Measurements from ENCODE around the gene FNBP1L. TPM values are rescaled to one million over a fixed set of nuclear protein-coding genes. Genes with fewer than 3 reads are reported as not detected.

Gene FNBP1L
- total and polyA plus RNA-seq, 2 experiments from 2014 or later = 19.1 to 22.4 TPM

DNA sequence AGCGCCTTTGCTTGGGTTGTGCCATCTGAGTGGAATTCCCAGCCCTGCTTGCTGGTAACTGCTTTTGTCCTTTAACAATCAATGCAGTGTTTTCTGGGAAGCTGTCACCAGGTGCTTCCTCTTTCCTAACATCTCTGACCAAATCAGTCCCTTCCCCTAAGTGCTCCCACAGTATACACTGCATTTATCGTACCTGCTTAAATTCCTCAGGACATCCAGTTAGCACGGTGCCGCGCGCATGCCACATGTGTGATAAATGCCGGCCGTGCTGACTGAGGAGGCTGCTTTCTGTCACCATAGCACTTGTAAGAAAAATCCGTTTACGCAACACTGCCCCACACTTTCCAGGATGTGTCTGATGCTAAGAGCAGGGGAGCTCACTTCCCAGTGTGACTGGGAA lies 118.3 kb downstream of the FNBP1L start:
- TF ChIP-seq EZH2phosphoT487 (IDR thresholded peaks at IDR 0.05; ENCODE audit: insufficient read depth, low read depth) (no peak), EZH2 (IDR thresholded peaks at IDR 0.05; ENCODE audit: insufficient read depth, poor library complexity, severe bottlenecking) (no peak)
- Histone ChIP-seq H3K79me2 (ENCODE audit: insufficient read depth) (peaks cover 62% of the 10 kb centered on the region), H2AFZ (no peak overlapping the region), H3K4me2 (ENCODE audit: unreplicated experiment) (no peak overlapping the region), H3K36me3 (ENCODE audit: low read depth) (peaks cover 75% of the 10 kb centered on the region), H3K27me3 (replicated peaks; ENCODE audit: insufficient read depth) (no peaks in the 10 kb centered on the region), H3K9me3 (ENCODE audit: low read depth) (no peaks in the 10 kb centered on the region), H3F3A (ENCODE audit: insufficient read depth) (peaks cover 91% of the 10 kb centered on the region), H3K9me2 (ENCODE audit: insufficient read depth) (no peaks in the 10 kb centered on the region), H3K4me3 (no peak overlapping the region), H3K27ac (peak overlapping the region; percentile 80), H3K4me1 (ENCODE audit: insufficient read depth) (peaks cover 27% of the 10 kb centered on the region), H3K9ac (0 out of 2 replicates have a peak overlapping the region, but pooled peaks have one; percentile 4), H4K20me1 (ENCODE audit: insufficient read depth) (no peaks in the 10 kb centered on the region)
- WGBS, 2 experiments (ENCODE audit: low coverage in 1 of 2, low lambda C conversion rate in 2 of 2, missing lambda C conversion rate in 2 of 2) = 87 to 89% methylated on average over 10 of the region's 10 CpGs
- DNase-seq = no peak
- in situ Hi-C loops (cut with MboI) = no loop called here

DNA sequence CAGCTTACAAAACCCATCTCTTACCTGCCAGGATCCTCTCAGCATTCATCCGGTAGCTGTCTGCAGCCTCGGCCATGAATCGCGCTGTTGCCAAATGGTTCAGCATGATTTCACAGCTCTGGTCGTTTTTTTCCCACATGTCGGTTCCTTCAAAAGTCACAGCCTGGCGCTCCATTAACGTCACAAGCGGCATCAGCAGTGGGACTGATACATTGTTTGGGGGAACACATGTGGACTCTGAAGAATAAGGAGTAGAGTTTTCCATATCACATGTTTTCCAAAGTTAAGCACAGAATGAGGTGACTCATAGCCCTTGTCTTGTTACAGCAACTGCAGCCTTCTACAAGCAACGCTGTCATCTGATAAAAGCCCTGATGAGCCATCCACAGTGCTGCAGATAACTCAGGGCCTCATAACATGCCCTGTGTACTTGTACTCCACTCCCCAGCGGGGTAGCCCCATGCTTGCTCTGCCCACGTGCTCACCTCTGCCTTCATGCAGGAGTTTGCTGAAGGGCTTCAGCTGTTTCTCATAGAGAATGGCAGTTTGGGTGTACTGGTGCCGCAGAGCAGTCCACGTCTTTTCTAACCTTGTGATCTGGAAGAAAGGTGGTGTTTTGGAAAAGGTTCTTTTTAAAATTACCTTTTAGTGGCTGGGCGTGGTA lies 119.5 kb downstream of the FNBP1L start:
- in situ Hi-C loops (cut with MboI) = no loop called here

DNA sequence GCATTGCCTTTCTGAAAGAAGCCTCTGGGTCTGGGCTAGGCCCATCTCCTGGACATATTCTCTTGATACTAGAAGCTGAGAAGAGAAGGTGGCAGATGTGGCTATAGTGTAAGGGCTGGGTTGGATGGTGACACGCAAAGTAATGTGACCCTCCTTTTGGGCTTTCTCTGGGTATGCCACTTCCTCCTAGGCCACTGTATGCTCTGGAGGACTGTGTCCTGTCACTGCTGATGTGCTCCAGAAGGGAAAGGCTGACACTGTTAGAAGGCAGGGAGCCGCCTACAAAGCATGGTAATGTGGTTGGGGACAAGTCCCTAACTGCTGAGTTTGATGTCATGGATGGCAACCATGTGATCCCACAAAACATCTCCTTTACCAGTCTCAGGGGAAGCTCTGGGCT lies 121.6 kb downstream of the FNBP1L start:
- in situ Hi-C loops (cut with MboI) = no loop called here
- H3K79me2 ChIP-seq (ENCODE audit: insufficient read depth) = peaks cover 77% of the 10 kb centered on the region
- no peaks in the 10 kb centered on the region for H3K27me3 ChIP-seq (replicated peaks; ENCODE audit: insufficient read depth)

More for the DNA sequence above, 119.5 kb downstream of the FNBP1L start:
- DNase-seq = peak; percentile 95
- Histone ChIP-seq H2AFZ (no peak overlapping the region), H3K79me2 (ENCODE audit: insufficient read depth) (peaks cover 73% of the 10 kb centered on the region), H4K20me1 (ENCODE audit: insufficient read depth) (no peaks in the 10 kb centered on the region), H3K9me3 (ENCODE audit: low read depth) (no peaks in the 10 kb centered on the region), H3K4me1 (ENCODE audit: insufficient read depth) (peaks cover 27% of the 10 kb centered on the region), H3K4me2 (ENCODE audit: unreplicated experiment) (no peak overlapping the region), H3K4me3 (no peak overlapping the region), H3K27me3 (replicated peaks; ENCODE audit: insufficient read depth) (no peaks in the 10 kb centered on the region), H3K36me3 (ENCODE audit: low read depth) (peaks cover 74% of the 10 kb centered on the region), H3F3A (ENCODE audit: insufficient read depth) (peaks cover 88% of the 10 kb centered on the region), H3K9me2 (ENCODE audit: insufficient read depth) (no peaks in the 10 kb centered on the region), H3K9ac (peak overlapping the region; percentile 26; the same call in 1 of the 2 replicates), H3K27ac (peak overlapping the region; percentile 80)
- no peak for TF ChIP-seq EZH2 (IDR thresholded peaks at IDR 0.05; ENCODE audit: insufficient read depth, poor library complexity, severe bottlenecking)
- TF ChIP-seq EZH2phosphoT487 (IDR thresholded peaks at IDR 0.05; ENCODE audit: insufficient read depth, low read depth) = no peak
- 75 to 76% methylated on average over 15 of the region's 15 CpGs for WGBS, 2 experiments (ENCODE audit: low coverage in 1 of 2, low lambda C conversion rate in 2 of 2, missing lambda C conversion rate in 2 of 2)

GRCh38 chr1:93571623-93572310 lies 123.8 kb downstream of the FNBP1L start:
- no peak overlapping the region for H2AFZ ChIP-seq
- WGBS, 2 experiments (ENCODE audit: low coverage in 1 of 2, low lambda C conversion rate in 2 of 2, missing lambda C conversion rate in 2 of 2) = 93 to 97% methylated on average over 12 of the region's 12 CpGs
- no peak overlapping the region for H3K27ac ChIP-seq
- no peak overlapping the region for H3K4me2 ChIP-seq (ENCODE audit: unreplicated experiment)
- H3K9ac ChIP-seq = no peak overlapping the region
- in situ Hi-C loops (cut with MboI) = no loop called here
- H3K79me2 ChIP-seq (ENCODE audit: insufficient read depth) = peaks cover 88% of the 10 kb centered on the region
- H4K20me1 ChIP-seq (ENCODE audit: insufficient read depth) = no peaks in the 10 kb centered on the region
- peaks cover 9% of the 10 kb centered on the region for H3K4me1 ChIP-seq (ENCODE audit: insufficient read depth)
- TF ChIP-seq EZH2phosphoT487 (IDR thresholded peaks at IDR 0.05; ENCODE audit: insufficient read depth, low read depth) (no peak), EZH2 (IDR thresholded peaks at IDR 0.05; ENCODE audit: insufficient read depth, poor library complexity, severe bottlenecking) (no peak)
- DNase-seq = no peak
- peaks cover 84% of the 10 kb centered on the region for H3K36me3 ChIP-seq (ENCODE audit: low read depth)
- no peak overlapping the region for H3K4me3 ChIP-seq
- H3F3A ChIP-seq (ENCODE audit: insufficient read depth) = peaks cover 69% of the 10 kb centered on the region
- no peaks in the 10 kb centered on the region for H3K27me3 ChIP-seq (replicated peaks; ENCODE audit: insufficient read depth)
- no peaks in the 10 kb centered on the region for H3K9me2 ChIP-seq (ENCODE audit: insufficient read depth)
- H3K9me3 ChIP-seq (ENCODE audit: low read depth) = no peaks in the 10 kb centered on the region

More for the DNA sequence above, 121.6 kb downstream of the FNBP1L start:
- Histone ChIP-seq H4K20me1 (ENCODE audit: insufficient read depth) (no peaks in the 10 kb centered on the region), H3K36me3 (ENCODE audit: low read depth) (peaks cover 76% of the 10 kb centered on the region), H3F3A (ENCODE audit: insufficient read depth) (peaks cover 79% of the 10 kb centered on the region), H3K4me2 (ENCODE audit: unreplicated experiment) (no peak overlapping the region), H3K27ac (no peak overlapping the region), H3K9me3 (ENCODE audit: low read depth) (no peaks in the 10 kb centered on the region), H2AFZ (no peak overlapping the region), H3K9ac (no peak overlapping the region), H3K9me2 (ENCODE audit: insufficient read depth) (no peaks in the 10 kb centered on the region), H3K4me3 (no peak overlapping the region), H3K4me1 (ENCODE audit: insufficient read depth) (peaks cover 27% of the 10 kb centered on the region)
- WGBS, 2 experiments (ENCODE audit: low coverage in 1 of 2, low lambda C conversion rate in 2 of 2, missing lambda C conversion rate in 2 of 2) = 98 to 100% methylated on average over 2 of the region's 2 CpGs
- TF ChIP-seq EZH2phosphoT487 (IDR thresholded peaks at IDR 0.05; ENCODE audit: insufficient read depth, low read depth) (no peak), EZH2 (IDR thresholded peaks at IDR 0.05; ENCODE audit: insufficient read depth, poor library complexity, severe bottlenecking) (no peak)
- no peak for DNase-seq

Measured in GM23248 (cell line).